NCI-H2107 treated with DMSO at 0.1 percent for 48 hours (cell line): ENCODE data around the gene CAMK2A.

Source experiments
- DNase-seq: peaks from one replicate; lab custom pipeline; 2025; ENCODE audit not compliant: unreplicated experiment; lab: John Stamatoyannopoulos, UW

The CAMK2A gene

GRCh38 chr5:150289551-150290390 is at the start of gene CAMK2A:
Gene CAMK2A, minus strand, starts transcription at chr5:150289773. Its CDS starts 148 bp downstream, at chr5:150289625.
- peak; percentile 1 for DNase-seq

- no peak for DNase-seq
Observed at GRCh38 chr5:150339165-150339564, 49.6 kb upstream of the CAMK2A start.

- no peak for DNase-seq
Observed at GRCh38 chr5:150338546-150338945, 49.0 kb upstream of the CAMK2A start.

GRCh38 chr5:150335778-150336177 is 46.2 kb upstream of the CAMK2A start:
- no peak for DNase-seq

- DNase-seq: no peak
Observed at GRCh38 chr5:150333400-150333799, 43.8 kb upstream of the CAMK2A start.

GRCh38 chr5:150329881-150330876 is 40.6 kb upstream of the CAMK2A start:
- no peak for DNase-seq

GRCh38 chr5:150329038-150329437 is 39.5 kb upstream of the CAMK2A start:
- no peak for DNase-seq

GRCh38 chr5:150328515-150328914 is 38.9 kb upstream of the CAMK2A start:
- DNase-seq: no peak

GRCh38 chr5:150327139-150327538 is 37.6 kb upstream of the CAMK2A start:
- DNase-seq: no peak

GRCh38 chr5:150326707-150327106 is 37.1 kb upstream of the CAMK2A start:
- DNase-seq: no peak

- no peak for DNase-seq
Observed at GRCh38 chr5:150325426-150325825, 35.9 kb upstream of the CAMK2A start.

GRCh38 chr5:150323819-150324218 is 34.2 kb upstream of the CAMK2A start:
- no peak for DNase-seq

- no peak for DNase-seq
Observed at GRCh38 chr5:150323092-150323491, 33.5 kb upstream of the CAMK2A start.

- DNase-seq: no peak
Observed at GRCh38 chr5:150322202-150322601, 32.6 kb upstream of the CAMK2A start.

- DNase-seq: no peak
Observed at GRCh38 chr5:150321784-150322183, 32.2 kb upstream of the CAMK2A start.

- no peak for DNase-seq
Observed at GRCh38 chr5:150321211-150321610, 31.6 kb upstream of the CAMK2A start.

GRCh38 chr5:150320044-150320613 is 30.6 kb upstream of the CAMK2A start:
- no peak for DNase-seq

GRCh38 chr5:150319484-150319790 is 29.9 kb upstream of the CAMK2A start:
- no peak for DNase-seq

GRCh38 chr5:150318613-150319483 is 29.3 kb upstream of the CAMK2A start:
- DNase-seq: no peak
